HG03571 (cell line): ENCODE results near the gene MIR17HG.
A peak's percentile ranks its signal among the peaks of the same experiment; 100 is the strongest.

ENCODE experiments used
- ATAC-seq: cut with Tn5 transposase; IDR thresholded peaks from one replicate; pipeline ENCODE4 v1.9.1; 2021; ENCODE audit not compliant: unreplicated experiment

MIR17HG gene

GRCh38 chr13:91368101-91368500 lies 20.6 kb downstream of the MIR17HG start:
- no peak for ATAC-seq

DNA sequence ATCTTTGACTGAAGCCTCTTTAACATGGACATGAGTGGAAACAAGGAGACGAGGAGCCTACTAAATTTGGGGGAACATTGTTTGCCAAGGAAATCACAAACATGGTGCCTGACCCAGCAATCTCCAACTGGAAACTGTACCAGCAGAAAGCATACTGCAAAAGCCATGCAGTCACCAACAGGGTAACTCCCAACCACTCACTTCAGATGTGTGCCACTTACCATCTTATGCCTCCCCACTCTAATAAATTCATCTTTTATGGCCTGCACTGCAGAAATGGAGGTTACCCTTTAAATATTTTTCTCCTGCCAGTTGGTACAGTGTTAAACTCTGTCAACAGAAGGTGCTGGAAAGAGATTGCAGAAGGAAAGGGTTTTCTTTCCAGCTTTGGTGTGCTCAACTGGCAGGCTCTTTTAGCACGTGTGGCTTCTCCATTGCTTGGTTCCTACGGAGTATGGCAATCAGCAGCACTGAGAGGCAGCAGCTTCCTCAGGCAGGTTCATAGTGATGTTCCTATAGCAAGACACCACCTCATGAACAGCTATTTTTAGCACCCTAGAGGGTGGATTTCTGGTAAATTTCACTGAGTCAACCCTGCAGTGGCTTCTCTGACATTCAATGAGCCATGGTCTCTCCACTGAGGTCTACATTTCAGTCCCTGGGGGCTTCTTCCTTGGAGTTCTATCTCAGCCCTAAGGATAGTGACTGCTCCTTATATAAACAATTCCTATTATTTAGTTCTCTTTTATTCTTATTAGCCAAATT lies 21.4 kb downstream of the MIR17HG start:
- no peak for ATAC-seq

GRCh38 chr13:91369441-91369831 lies 21.9 kb downstream of the MIR17HG start:
- ATAC-seq, result no peak

- ATAC-seq, result no peak
These were observed 23.0 kb downstream of the MIR17HG start for GRCh38 chr13:91370501-91370900.

- no peak for ATAC-seq
These were observed 25.4 kb downstream of the MIR17HG start for GRCh38 chr13:91372911-91373310.

DNA sequence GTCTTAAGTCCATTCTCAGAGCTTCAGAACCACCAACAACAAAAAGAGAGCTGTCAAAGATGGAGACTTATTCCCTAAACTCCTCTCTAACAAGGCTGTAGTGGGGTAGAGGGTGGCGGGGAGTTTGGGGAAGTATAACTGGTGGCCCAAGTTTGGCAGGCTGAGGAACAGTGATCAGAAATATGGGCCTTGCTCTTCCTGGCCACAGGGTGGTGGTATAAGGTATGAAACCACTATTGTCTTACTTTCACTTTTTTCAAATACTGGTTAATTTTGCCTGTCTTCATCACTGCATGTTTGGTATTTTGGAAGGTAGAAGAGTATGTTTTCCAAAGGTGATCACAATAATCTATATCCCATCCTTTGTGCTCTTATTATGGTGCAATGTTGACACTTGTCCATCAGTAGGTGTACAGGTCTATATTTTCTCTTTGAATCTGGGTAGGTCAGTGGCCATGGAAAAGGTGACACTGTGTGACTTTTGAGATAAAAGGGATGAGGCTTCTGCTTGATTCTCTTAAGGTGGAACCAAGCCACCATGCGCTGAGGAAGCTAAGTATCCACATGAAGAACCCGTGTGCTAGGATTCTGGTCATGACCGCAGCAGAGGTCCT lies 27.7 kb downstream of the MIR17HG start:
- peak; percentile 97 for ATAC-seq

- no peak for ATAC-seq
These were observed 33.9 kb downstream of the MIR17HG start for GRCh38 chr13:91381371-91381770.

DNA sequence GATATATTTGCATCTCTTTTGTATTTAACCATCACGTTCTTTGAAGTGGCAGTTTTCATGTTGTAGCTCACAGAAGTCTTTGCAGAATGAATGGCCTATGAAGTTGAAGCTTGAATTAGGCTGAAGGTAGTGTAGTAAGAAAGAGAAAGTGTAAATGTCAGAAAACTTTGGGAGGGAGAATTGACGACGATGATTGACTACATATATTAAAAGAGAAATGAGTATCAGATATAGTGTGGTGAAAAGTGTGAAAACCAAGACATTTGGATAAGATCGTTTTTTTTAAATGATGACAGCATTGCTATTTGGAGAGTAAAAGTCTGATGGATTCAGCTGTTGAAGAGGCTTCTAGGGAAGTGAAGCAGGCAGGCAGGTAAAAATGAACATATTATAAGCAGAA lies 36.3 kb downstream of the MIR17HG start:
- ATAC-seq, result no peak

DNA sequence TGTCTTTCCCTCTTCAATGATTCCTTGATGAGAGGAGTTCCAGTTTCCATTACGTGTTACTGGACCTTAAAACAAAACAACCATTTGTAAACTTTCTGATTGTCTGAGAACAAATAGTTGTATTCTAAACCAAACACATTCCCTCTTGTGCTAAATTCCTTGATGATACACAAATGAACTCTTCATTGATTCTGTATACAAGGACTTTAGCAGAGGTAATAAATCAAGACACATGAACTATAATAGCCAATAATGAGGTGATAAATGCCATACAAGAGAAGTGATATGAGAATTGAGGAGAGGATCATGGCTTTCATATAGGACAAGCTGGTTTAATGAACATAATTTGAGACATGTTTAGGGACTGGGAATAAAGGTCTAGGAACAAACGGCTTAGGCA lies 37.4 kb downstream of the MIR17HG start:
- ATAC-seq, result no peak

- ATAC-seq, result no peak
These were observed 41.7 kb downstream of the MIR17HG start for GRCh38 chr13:91389186-91389585.

- no peak for ATAC-seq
These were observed 50.1 kb downstream of the MIR17HG start for GRCh38 chr13:91397595-91397994.

DNA sequence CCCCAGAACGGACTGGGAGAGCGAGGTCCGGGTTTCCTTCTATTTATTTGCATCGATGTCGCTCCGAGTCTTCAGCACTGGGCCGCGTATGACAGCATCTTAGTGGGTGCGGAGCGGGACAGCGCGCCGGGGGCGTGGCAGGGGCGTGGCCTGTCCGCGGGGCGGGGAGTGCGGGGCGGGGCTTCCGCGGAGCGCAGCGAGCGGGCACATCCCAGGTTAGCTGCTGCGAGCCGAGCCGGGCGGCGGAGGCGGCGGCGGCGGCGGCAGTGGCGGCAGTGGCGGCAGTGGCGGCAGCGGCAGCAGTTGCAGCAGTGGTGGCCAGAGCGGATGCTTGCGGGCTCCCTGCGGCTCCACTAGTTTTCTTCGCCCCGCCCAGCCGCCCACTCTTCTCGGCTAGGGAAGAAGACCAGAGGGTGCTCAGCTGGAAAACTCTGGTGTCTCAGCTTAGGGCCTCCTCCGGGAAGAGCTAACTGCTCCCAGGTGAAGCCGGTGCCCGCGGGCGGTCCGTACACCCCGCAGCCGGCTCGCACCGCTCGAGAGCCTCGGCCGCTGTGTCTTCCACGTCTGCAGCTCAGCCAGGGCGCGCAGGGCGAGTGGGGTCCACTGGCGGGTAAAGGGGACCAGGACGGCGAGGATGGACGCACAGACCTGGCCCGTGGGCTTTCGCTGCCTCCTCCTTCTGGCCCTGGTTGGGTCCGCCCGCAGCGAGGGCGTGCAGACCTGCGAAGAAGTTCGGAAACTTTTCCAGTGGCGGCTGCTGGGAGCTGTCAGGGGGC lies 51.1 kb downstream of the MIR17HG start, which contains the start of gene GPC5:
Gene GPC5, plus strand, starts transcription at position 209 of the 776 bp plus-strand sequence.
- ATAC-seq, result peak; percentile 97

DNA sequence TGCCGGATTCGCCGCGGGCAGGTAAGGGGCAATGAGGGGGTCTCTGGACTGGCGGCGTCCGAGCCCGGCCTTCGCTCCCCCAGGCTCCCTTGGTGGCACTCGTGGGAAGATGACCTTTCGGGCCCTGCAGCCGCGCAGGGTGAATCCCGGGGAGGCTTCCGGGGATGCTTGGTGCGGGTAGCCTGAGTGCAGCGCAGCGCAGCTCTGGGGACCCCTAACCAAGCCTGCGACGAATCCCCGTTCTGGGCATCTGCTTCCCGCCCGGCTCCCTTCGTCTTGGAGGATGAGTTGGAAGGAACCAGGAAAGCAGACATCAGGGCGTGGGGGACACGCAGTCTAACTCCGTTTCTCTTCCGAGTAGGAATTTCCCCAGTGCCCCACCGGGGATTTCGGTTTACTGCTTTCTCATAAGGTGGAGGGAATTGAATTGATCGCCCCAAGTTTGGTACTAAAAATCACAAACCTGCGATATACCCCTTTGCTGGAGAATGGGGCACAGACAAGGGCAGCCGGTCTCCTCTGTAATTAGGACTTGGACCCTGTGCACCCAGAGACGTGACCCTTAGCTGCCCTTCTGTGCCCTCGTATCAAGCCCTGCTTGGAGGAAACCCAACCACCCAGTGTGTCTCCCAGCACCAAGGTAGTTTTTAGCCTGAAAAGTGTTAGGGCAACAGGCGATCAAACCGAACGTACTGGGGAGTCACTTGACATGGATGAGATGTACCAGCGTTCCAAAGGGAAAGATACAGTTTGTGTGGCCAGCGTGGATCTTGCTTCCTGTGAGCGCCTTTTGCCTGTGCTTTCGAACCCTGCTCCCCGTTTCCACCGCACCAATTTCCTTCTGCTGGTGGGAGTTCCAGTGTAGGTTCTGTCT lies 51.9 kb downstream of the MIR17HG start:
- peak; percentile 14 for ATAC-seq

DNA sequence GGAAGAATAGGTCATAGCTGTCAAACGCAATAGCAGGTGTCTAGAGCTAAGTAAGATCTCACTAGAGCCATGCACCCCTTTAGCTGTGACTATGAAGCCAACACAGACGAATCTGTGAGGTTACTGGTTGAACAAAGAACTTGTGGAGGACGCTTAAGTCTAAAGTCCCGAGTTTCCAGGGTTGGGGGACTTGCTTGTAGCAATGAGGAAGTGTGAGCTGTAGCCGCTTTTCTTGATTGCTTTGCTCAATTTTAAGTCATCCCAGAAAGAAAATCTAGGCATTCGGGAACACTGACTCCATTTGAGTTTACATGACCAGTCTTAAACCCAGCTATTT lies 52.5 kb downstream of the MIR17HG start:
- no peak for ATAC-seq

- ATAC-seq, result no peak
These were observed 53.2 kb downstream of the MIR17HG start for GRCh38 chr13:91400671-91401070.

- ATAC-seq, result no peak
These were observed 54.4 kb downstream of the MIR17HG start for GRCh38 chr13:91401920-91402319.
